B cell (primary cell): ENCODE measurements around the gene MACO1. TPM values are rescaled to one million over a fixed set of nuclear protein-coding genes. Genes with fewer than 3 reads are reported as not detected.

Experiments used
- ATAC-seq: fragments of 200-7000 bp; cut with Tn5 transposase; one replicate; pipeline ENCODE4 v1.10.0; 2021; ENCODE audit warnings: low read depth, mild to moderate bottlenecking, moderate number of reproducible peaks, moderate library complexity
- CTCF ChIA-PET: fragments of 350-600 bp; sonication (Branson Sonifier 250); formaldehyde crosslinking; loops from one replicate; lab custom pipeline; 2021; ENCODE audit warnings: antibody characterized with exemption, inconsistent platforms; lab: Charles Lee
- POLR2A ChIA-PET: fragments of 350-600 bp; sonication (Branson Sonifier 250); formaldehyde crosslinking; loops from one replicate; lab custom pipeline; 2021; ENCODE audit warnings: antibody characterized with exemption; lab: Charles Lee
- DNase-seq: peaks from one replicate; pipeline ENCODE4 v3.0.0; 2013
- H2AFZ ChIP-seq: 2 replicates; pipeline ENCODE4 v1.6.1; 2012; ENCODE audit warnings: mild to moderate bottlenecking, low read depth, low read length; ENCODE audit not compliant: insufficient read depth, poor library complexity, severe bottlenecking
- H3K27ac ChIP-seq, 2 donors: 1 replicate in 1 of 2; 2 replicates in 1 of 2; pipeline ENCODE4 v1.5.1; 2012 to 2013; ENCODE audit warnings: low read length in 2 of 2, mild to moderate bottlenecking in 2 of 2, moderate library complexity in 1 of 2
- H3K27me3 ChIP-seq, 4 experiments: fragments of 200-600 bp in 1 of 4; sonication (generic) in 1 of 4; replicated peaks in 1 of 4; 1 replicate in 2 of 4; 2 replicates in 2 of 4; pipeline versions ENCODE4 v1.6.1 to v1.7.0; 2013 to 2016; ENCODE audit warnings: low read length in 3 of 4, mild to moderate bottlenecking in 2 of 4, mixed read lengths in 1 of 4, moderate library complexity in 1 of 4; ENCODE audit not compliant: insufficient read depth in 4 of 4, control insufficient read depth in 3 of 4; ENCODE audit errors: control extremely low read depth in 1 of 4
- H3K36me3 ChIP-seq, 2 experiments: replicated peaks in 1 of 2; 1 replicate in 1 of 2; 2 replicates in 1 of 2; pipeline versions ENCODE4 v1.6.1 to v1.7.1; 2013; ENCODE audit warnings: low read length in 1 of 2; ENCODE audit not compliant: insufficient read depth in 2 of 2, control insufficient read depth in 1 of 2; ENCODE audit errors: control extremely low read depth in 1 of 2, extremely low read depth in 1 of 2
- H3K4me1 ChIP-seq, 2 donors: fragments of 200-600 bp in 1 of 2; sonication (generic) in 1 of 2; 1 replicate in 1 of 2; 2 replicates in 1 of 2; pipeline versions ENCODE4 v1.5.1 to v1.6.1; 2013 to 2017; ENCODE audit warnings: low read length in 2 of 2; ENCODE audit not compliant: control insufficient read depth in 2 of 2, insufficient read depth in 2 of 2
- H3K4me2 ChIP-seq: replicated peaks from 2 replicates; pipeline ENCODE3; 2012; ENCODE audit warnings: mild to moderate bottlenecking, low read depth, low read length; ENCODE audit not compliant: poor library complexity, severe bottlenecking
- H3K4me3 ChIP-seq, 5 experiments: fragments of 200-600 bp in 1 of 5; sonication (generic) in 1 of 5; 1 replicate in 3 of 5; 2 replicates in 2 of 5; pipeline versions ENCODE4 v1.5.1 to v1.7.0; 2011 to 2016; ENCODE audit warnings: low read length in 4 of 5, mild to moderate bottlenecking in 4 of 5, low read depth in 2 of 5, control low read depth in 1 of 5, moderate library complexity in 1 of 5; ENCODE audit not compliant: insufficient read depth in 1 of 5; ENCODE audit errors: control extremely low read depth in 1 of 5, extremely low read depth in 1 of 5
- H3K79me2 ChIP-seq: fragments of 200-600 bp; sonication (generic); one replicate; pipeline ENCODE4 v1.6.0; 2016; ENCODE audit warnings: low read length; ENCODE audit not compliant: control insufficient read depth, insufficient read depth
- H3K9ac ChIP-seq: fragments of 200-600 bp; sonication (generic); 2 replicates; pipeline ENCODE4 v1.6.1; 2017; ENCODE audit warnings: mild to moderate bottlenecking, low read length, moderate library complexity
- H3K9me3 ChIP-seq, 3 donors: one replicate each; pipeline versions ENCODE4 v1.6.1 to v1.7.1; 2013; ENCODE audit warnings: low read length in 2 of 3; ENCODE audit not compliant: control insufficient read depth in 2 of 3, insufficient read depth in 1 of 3; ENCODE audit errors: control extremely low read depth in 1 of 3
- H4K20me1 ChIP-seq: 2 replicates; pipeline ENCODE4 v1.6.0; 2012; ENCODE audit warnings: mild to moderate bottlenecking, low read length; ENCODE audit not compliant: insufficient read depth, control insufficient read depth, poor library complexity, severe bottlenecking
- H3K27ac Mint-ChIP-seq: one replicate; pipeline ENCODE4 v1.8.0; 2021; ENCODE audit warnings: mixed read lengths
- H3K27me3 Mint-ChIP-seq: one replicate; pipeline ENCODE4 v1.8.0; 2021; ENCODE audit warnings: mixed read lengths
- H3K4me1 Mint-ChIP-seq: one replicate; pipeline ENCODE4 v1.8.0; 2021; ENCODE audit warnings: mixed read lengths
- H3K4me3 Mint-ChIP-seq: one replicate; pipeline ENCODE4 v1.8.0; 2021; ENCODE audit warnings: mixed read lengths
- H3K9me3 Mint-ChIP-seq: one replicate; pipeline ENCODE4 v1.8.0; 2022; ENCODE audit warnings: mixed read lengths; ENCODE audit not compliant: insufficient read depth
- EZH2 ChIP-seq: IDR thresholded peaks from 2 replicates; pipeline ENCODE4 v1.6.1; 2012; ENCODE audit warnings: borderline replicate concordance, low read depth, mild to moderate bottlenecking, moderate library complexity, low read length; ENCODE audit not compliant: insufficient read depth, poor library complexity, severe bottlenecking
- WGBS: methylation state at CpG from one replicate; pipeline ENCODE4 v1.1.5; 2013; ENCODE audit warnings: missing lambda C conversion rate; ENCODE audit not compliant: insufficient coverage; 5-methylcytosine and 5-hydroxymethylcytosine counted together
- intact Hi-C: fragments of 100-400 bp; cut with micrococcal nuclease; formaldehyde crosslinking; loops from one replicate; pipeline ENCODE4 v1.10.0; 2022
- polyA plus RNA-seq: library from polyadenylated mRNA; depleted of rRNA; stranded (reverse); fragments of >200 nt; gene quantifications from 2 replicates; pipeline ENCODE4 v1.2.3, GENCODE V29; 2012
- total RNA-seq, 2 donors: library from RNA; stranded (reverse); fragments of 120-200 nt in 1 of 2; gene quantifications; 1 replicate in 1 of 2; 2 replicates in 1 of 2; pipeline versions ENCODE4 v1.2.3 to v1.2.4, GENCODE V29; 2013 to 2022
- TF ChIP-seq, protein P1 (sequence below): fragments of 200-600 bp; IDR thresholded peaks from one replicate; pipeline ENCODE4 v1.8.0; 2022; ENCODE audit warnings: antibody characterized with exemption, mild to moderate bottlenecking

MACO1 gene
- total and polyA plus RNA-seq, 2 donors (not counting 1 experiment from before 2014, with no cell fraction given): 4.9 to 21.2 TPM

DNA sequence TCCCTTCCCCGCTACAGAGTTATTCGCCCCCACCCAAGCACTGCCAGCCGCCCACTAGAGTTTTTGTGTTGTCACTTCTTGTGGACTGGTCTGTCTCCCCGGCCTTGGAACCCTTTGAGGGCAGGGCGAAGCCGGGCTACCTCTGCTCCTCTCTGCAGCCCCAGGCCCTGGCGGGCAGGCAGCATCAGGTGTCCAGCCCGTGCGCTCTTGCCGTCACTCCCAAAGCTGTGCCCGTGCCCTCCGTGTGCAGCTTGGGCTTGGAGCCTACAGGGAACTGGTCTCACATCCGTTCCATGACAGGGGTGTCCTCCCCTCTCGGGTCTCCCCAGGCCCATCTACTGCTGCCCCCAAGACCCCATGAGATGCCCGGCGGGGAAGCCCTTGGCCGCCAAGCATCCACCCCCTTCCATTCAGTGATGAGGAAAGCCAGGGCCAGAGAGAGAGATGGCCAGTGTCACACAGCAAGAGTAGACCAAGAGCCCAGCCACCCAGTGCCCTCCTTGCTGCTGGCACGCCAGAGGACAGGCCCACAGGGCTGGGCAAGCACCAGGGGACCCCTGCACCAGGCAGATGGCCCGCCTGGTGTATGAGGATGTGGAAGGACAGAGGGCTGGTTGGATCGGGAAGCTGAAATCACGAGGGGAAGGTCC, 97.4 kb downstream of the MACO1 start:
- Histone ChIP-seq H3K79me2 (no peaks in the 10 kb centered on the region), H3K4me3 (no peak overlapping the region), H3K36me3 (no peaks in the 10 kb centered on the region), H2AFZ (no peak overlapping the region), H3K9me3 (no peaks in the 10 kb centered on the region), H3K4me1 (no peaks in the 10 kb centered on the region), H4K20me1 (no peaks in the 10 kb centered on the region), H3K4me2 (no peak overlapping the region), H3K27ac (no peak overlapping the region), H3K27me3 (peaks cover 0 to 9% (median 0%) of the 10 kb centered on the region in 4 experiments), H3K9ac (no peak overlapping the region)
- H3K9me3 Mint-ChIP-seq: no peaks in the 10 kb centered on the region
- intact Hi-C loops: no loop called here
- H3K27me3 Mint-ChIP-seq: peaks cover 14% of the 10 kb centered on the region
- no peak for TF ChIP-seq EZH2
- TF ChIP-seq, protein P1, sequence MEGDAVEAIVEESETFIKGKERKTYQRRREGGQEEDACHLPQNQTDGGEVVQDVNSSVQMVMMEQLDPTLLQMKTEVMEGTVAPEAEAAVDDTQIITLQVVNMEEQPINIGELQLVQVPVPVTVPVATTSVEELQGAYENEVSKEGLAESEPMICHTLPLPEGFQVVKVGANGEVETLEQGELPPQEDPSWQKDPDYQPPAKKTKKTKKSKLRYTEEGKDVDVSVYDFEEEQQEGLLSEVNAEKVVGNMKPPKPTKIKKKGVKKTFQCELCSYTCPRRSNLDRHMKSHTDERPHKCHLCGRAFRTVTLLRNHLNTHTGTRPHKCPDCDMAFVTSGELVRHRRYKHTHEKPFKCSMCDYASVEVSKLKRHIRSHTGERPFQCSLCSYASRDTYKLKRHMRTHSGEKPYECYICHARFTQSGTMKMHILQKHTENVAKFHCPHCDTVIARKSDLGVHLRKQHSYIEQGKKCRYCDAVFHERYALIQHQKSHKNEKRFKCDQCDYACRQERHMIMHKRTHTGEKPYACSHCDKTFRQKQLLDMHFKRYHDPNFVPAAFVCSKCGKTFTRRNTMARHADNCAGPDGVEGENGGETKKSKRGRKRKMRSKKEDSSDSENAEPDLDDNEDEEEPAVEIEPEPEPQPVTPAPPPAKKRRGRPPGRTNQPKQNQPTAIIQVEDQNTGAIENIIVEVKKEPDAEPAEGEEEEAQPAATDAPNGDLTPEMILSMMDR: no peak
- ATAC-seq (no peak), DNase-seq (no peak)
- ChIA-PET CTCF (interaction anchor here (1.0 to 1.4 kb wide), 2 partner anchors 7 to 81 kb away, joined by 3 read pairs; no protein-coding TSS in a partner anchor), POLR2A (no interaction called here)
- no peak overlapping the region for H3K4me3 Mint-ChIP-seq
- 96% methylated on average over 19 of the region's 21 CpGs for WGBS
- H3K27ac Mint-ChIP-seq: no peak overlapping the region
- no peaks in the 10 kb centered on the region for H3K4me1 Mint-ChIP-seq

DNA sequence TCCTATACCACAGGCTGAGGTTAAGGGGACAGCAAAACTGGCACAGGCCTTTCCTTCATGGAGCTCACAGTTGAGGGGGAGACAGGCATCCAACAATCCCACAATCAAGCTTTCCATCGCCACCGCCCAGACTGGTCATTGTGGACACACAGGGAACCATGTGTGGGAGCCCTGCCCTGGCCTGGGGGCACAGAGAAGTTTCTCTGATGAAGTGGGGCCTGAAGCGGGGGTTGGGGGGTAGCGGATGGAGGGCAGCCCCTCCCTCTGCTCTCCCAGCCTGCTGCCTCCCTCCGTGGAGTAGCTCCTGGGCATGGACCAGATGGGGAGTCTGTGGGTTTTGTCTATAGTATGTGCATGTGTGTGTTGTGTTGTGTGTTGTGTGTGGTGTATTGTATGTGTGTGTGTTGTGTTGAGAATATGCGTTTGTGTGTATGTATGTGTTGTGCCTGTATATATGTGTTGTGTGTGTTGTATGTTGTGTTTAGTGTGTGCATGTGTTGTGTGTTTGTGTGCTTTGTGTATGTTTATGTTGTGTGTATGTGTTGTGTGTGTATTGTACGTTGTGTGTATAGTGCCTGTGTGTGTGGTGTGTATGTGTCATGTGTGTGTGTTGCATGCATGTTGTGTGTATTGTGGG, 98.3 kb downstream of the MACO1 start:
- Histone ChIP-seq H4K20me1 (no peaks in the 10 kb centered on the region), H3K4me2 (no peak overlapping the region), H2AFZ (no peak overlapping the region), H3K9me3 (no peaks in the 10 kb centered on the region), H3K27ac (no peak overlapping the region), H3K79me2 (no peaks in the 10 kb centered on the region), H3K27me3 (peaks cover 0 to 9% (median 0%) of the 10 kb centered on the region in 4 experiments), H3K4me3 (no peak overlapping the region), H3K36me3 (no peaks in the 10 kb centered on the region), H3K9ac (no peak overlapping the region), H3K4me1 (no peaks in the 10 kb centered on the region)
- no peak overlapping the region for H3K4me3 Mint-ChIP-seq
- no peak for DNase-seq
- ChIA-PET CTCF (interaction anchor here (1.0 to 1.4 kb wide), 2 partner anchors 8 to 80 kb away, joined by 3 read pairs; no protein-coding TSS in a partner anchor), POLR2A (no interaction called here)
- no peak for ATAC-seq
- 94% methylated on average over 2 of the region's 7 CpGs for WGBS
- no peaks in the 10 kb centered on the region for H3K9me3 Mint-ChIP-seq
- H3K27ac Mint-ChIP-seq: no peak overlapping the region
- H3K4me1 Mint-ChIP-seq: no peaks in the 10 kb centered on the region
- intact Hi-C loops: no loop called here
- peaks cover 14% of the 10 kb centered on the region for H3K27me3 Mint-ChIP-seq
- TF ChIP-seq, protein P1: no peak
- TF ChIP-seq EZH2: no peak
